GM13976 (cell line): ENCODE measurements around the gene CD37.

ENCODE experiments used
- DNase-seq: peaks from one replicate; pipeline ENCODE4 v3.0.0; 2012; ENCODE audit warnings: low spot score
- CTCF ChIP-seq: IDR thresholded peaks from 2 replicates; pipeline ENCODE4 v1.5.1; 2012; ENCODE audit warnings: borderline replicate concordance, mild to moderate bottlenecking; ENCODE audit not compliant: insufficient read depth; ENCODE audit errors: extremely low read depth, missing control alignments, control extremely low read depth
- in situ Hi-C: fragments of 300-500 bp; cut with MboI; formaldehyde crosslinking; loops from one replicate; pipeline ENCODE4 v1.12.0; 2022; ENCODE audit warnings: low sequenced_read_pairs, mixed read lengths, inconsistent platforms; ENCODE audit not compliant: unreplicated experiment

CD37 gene

DNA sequence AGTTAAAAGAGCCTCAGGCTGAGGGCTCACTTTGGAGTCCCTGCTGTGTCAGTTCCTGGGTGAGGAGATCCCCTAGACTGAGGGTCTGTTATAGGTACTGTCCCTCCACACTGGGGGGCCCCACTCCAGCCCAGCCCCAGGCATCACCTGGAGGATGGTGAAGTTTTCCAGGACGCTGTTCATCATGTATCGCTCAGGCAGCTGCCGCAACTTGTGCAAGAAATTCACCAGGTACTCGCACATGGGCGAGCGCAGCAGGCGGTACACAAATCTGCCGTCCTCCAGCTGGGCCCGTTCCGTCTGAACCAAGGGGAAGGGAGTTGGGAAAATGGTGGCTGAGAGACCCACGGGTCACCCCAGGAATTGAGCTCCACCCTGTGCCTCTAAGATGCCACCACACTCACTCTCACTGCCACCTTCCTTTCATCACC, 7.1 kb downstream of the CD37 start:
- peak; percentile 25 for DNase-seq
- in situ Hi-C loops, result no loop called here
- TF ChIP-seq CTCF, result no peak

DNA sequence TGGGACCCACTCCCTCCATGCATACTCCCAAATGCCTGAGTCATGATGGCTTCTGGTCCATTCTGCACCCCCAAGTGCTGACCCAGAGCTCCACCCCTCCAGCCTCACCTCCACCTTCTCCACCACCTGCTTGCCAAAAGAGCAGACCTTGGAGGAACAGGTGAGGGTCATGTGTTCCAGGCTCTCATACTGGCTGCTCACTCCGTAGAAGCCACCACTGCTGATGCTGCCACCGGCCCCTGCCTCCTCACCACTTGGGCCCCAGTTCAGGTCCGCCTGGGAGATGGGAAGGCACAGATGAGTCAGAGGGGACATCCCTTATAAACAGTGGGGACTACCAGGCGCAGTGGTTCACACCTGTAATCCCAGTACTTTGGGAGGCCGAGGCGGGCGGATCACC, 7.9 kb downstream of the CD37 start:
- peak; percentile 53 for DNase-seq
- no peak for TF ChIP-seq CTCF
- in situ Hi-C loops, result no loop called here

DNA sequence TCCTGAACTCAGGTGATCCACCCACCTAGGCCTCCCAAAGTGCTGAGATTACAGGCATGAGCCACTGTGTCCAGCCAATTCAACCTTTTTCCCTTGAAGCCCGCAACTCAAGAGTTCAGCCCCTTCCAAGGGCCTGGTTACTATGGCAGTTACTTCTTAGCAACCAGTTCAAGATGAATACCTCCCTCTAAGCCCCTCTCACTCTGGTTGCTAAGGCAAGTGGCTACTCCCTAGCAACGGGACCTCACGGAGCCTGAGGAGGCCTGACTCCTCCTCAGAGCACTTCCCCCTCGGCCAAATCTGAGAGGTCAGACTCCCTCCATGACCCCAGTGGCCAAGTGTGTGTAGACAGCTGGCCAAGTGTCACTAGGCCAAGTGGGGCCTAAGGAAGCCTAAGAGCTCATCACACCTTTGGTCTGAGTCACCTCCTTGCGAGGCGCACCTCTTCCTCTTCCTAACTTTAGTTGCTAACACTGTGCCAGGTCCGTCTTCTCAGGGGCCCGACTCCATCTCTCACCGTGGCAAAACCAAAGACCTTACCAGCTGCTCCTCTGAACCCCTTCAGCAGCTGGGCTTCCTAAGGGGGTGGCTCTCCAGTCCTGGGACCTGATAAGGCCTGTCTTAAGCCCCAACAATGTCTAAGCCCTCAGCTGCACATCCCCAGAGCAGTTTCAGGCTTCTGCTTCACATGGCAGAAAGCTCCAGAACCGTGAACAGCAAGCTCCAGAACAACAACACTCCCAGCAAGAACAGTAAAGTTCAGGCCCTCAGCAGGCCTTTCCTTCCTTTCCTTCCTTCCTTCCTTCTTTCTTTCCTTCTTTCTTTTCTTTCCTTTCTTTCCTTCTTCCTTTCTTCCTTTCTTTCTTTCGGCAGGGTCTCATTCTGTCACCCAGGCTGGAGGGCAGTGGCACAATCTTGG, 9.6 kb downstream of the CD37 start:
- peak; percentile 8 for DNase-seq
- TF ChIP-seq CTCF, result no peak
- in situ Hi-C loops, result no loop called here

DNA sequence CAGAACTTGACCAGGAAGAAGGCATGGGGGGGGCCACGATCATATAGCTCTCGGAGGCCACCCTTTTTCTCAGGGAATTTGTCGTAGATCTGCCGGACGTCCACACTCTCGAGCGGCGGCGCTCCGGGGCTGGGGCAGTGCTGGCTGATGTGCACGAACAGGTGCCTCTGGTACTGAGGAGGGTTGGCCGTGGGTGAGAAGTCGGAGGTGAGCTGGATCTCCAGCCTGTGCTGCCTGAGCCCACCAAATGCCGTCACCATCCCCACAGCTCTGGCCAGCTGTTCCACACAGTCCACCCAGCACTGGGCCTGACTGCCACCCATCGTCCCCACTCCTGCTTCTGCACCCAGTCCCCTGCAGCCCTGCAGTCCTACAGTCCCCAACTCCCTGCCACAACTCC, 12.0 kb downstream of the CD37 start:
- no peak for TF ChIP-seq CTCF
- no peak for DNase-seq
- in situ Hi-C loops, result no loop called here

DNA sequence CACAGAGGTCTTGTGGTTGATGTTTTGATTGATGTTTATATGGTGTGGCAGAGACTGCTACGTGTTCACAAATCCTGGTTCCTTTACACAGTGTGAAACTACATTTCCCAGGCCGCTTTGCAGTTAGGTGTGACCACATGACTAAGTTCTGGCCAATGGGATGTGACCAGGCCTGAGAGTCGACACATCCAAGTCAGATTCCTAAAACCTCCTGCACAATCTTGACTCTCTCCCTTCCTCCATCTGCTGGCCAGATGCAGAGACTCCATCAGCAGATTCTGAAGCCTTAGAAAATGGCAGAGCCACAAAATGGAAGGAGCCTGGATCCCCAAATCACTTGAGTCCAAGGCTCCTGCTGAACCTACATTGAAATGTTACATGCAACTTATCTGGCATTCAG, 12.6 kb downstream of the CD37 start:
- no peak for DNase-seq
- in situ Hi-C loops, result no loop called here
- no peak for TF ChIP-seq CTCF

GRCh38 chr19:49348305-49349189, 13.3 kb downstream of the CD37 start:
- no peak for TF ChIP-seq CTCF
- no peak for DNase-seq
- in situ Hi-C loops, result no loop called here
